HG03066 (cell line): ENCODE data around the gene SREBF1.

Experiments used
- ATAC-seq: cut with Tn5 transposase; IDR thresholded peaks from one replicate; pipeline ENCODE4 v1.9.1; 2021; ENCODE audit warnings: low read depth; ENCODE audit not compliant: unreplicated experiment

SREBF1 gene

DNA sequence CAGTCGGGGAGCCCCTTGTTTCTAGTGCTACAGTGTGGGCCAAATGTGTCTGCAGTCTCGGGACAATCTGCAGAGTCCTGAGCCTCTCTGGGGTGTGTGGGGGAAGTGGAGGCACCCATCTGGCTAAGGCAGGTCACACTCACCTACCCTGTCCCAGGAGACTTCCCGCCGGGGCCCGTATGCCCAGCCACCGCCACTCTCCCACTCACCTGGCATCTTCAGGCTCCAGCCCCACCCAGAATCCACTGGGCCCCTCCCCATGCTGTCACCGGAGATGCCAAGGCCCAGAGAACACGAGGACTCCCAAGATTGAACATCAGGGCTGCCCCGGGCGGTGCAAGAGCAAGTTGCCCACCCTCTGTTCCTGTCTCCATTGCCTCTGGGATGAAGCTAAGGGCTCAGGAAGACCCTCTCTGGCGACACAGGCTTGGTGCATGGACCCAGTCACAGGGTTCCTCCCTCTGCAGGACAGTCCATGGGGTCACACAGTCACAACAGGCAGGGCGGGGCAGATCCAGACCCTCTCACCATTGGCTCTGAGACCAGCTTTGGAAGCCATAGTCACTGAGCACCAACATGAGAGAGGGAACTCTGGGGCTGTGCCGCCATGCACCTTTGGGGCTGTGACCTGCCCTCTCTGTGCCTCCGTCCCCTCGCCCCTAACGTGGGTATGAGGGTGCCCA lies 38.1 kb downstream of the SREBF1 start:
- ATAC-seq, result no peak

DNA sequence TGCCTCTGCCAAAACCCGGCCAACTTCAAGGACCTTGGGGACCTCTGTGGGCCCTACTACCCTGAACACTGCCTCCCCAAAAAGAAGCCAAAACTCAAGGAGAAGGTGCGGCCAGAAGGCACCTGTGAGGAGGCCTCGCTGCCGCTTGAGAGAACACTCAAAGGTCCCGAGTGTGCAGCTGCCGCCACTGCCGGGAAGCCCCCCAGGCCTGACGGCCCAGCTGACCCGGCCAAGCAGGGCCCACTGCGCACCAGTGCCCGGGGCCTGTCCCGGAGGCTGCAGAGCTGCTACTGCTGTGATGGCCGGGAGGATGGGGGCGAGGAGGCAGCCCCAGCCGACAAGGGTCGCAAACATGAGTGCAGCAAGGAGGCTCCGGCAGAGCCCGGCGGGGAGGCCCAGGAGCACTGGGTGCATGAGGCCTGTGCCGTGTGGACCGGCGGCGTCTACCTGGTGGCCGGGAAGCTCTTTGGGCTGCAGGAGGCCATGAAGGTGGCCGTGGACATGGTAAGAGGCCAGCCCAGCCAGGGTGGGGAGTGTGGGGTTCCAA lies 38.7 kb downstream of the SREBF1 start:
- no peak for ATAC-seq

DNA sequence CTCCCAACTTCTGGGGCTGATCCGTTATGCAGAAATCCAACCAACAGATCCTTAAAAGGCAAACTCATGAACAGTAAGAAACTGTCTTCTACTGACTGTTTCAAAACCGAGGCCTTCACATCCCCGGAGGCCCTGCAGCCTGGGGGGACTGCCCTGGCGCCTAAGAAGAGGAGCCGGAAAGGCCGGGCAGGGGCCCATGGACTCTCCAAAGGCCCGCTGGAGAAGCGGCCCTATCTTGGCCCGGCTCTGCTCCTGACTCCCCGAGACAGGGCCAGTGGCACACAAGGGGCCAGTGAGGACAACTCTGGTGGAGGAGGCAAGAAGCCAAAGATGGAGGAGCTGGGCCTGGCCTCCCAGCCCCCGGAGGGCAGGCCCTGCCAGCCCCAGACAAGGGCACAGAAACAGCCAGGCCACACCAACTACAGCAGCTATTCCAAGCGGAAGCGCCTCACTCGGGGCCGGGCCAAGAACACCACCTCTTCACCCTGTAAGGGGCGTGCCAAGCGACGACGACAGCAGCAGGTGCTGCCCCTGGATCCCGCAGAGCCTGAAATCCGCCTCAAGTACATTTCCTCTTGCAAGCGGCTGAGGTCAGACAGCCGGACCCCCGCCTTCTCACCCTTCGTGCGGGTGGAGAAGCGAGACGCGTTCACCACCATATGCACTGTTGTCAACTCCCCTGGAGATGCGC lies 39.5 kb downstream of the SREBF1 start:
- no peak for ATAC-seq

DNA sequence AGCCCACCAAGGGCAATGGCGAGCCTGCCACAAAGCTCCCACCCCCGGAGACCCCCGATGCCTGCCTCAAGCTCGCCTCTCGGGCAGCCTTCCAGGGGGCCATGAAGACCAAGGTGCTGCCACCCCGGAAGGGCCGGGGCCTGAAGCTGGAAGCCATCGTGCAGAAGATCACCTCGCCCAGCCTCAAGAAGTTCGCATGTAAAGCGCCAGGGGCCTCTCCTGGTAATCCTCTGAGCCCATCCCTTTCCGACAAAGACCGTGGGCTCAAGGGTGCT lies 40.1 kb downstream of the SREBF1 start:
- no peak for ATAC-seq

DNA sequence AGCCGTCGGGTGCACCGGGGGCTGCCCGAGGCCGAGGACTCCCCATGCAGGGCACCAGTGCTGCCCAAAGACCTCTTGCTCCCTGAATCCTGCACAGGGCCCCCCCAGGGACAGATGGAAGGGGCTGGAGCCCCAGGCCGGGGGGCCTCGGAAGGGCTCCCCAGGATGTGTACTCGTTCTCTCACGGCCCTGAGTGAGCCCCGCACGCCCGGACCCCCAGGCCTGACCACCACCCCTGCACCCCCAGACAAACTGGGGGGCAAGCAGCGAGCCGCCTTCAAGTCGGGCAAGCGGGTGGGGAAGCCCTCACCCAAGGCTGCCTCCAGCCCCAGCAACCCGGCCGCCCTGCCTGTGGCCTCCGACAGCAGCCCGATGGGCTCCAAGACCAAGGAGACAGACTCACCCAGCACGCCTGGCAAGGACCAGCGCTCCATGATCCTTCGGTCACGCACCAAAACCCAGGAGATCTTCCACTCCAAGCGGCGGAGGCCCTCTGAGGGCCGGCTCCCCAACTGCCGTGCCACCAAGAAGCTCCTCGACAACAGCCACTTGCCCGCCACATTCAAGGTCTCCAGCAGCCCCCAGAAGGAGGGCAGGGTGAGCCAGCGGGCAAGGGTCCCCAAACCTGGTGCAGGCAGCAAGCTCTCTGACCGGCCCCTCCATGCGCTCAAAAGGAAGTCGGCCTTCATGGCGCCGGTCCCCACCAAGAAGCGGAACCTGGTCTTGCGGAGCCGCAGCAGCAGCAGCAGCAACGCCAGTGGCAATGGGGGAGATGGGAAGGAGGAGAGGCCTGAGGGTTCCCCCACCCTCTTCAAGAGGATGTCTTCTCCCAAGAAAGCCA lies 40.6 kb downstream of the SREBF1 start:
- no peak for ATAC-seq

DNA sequence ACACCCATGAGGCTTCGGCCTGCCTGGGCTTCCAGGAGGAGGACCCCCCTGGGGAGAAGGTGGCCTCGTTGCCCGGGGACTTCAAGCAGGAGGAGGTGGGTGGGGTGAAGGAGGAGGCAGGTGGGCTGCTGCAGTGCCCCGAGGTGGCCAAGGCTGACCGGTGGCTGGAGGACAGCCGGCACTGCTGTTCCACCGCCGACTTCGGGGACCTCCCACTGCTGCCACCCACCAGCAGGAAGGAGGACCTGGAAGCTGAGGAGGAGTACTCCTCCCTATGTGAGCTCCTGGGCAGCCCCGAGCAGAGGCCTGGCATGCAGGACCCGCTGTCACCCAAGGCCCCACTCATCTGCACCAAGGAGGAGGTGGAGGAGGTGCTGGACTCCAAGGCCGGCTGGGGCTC lies 41.5 kb downstream of the SREBF1 start:
- ATAC-seq, result no peak

DNA sequence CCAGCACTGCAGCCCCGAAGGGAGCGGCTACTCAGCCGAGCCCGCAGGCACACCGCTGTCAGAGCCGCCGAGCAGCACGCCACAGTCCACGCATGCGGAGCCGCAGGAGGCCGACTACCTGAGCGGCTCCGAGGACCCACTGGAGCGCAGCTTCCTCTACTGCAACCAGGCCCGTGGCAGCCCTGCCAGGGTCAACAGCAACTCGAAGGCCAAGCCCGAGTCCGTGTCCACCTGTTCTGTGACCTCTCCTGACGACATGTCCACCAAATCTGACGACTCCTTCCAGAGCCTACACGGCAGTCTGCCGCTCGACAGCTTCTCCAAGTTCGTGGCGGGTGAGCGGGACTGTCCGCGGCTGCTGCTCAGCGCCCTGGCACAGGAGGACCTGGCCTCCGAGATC lies 42.4 kb downstream of the SREBF1 start:
- ATAC-seq, result no peak

DNA sequence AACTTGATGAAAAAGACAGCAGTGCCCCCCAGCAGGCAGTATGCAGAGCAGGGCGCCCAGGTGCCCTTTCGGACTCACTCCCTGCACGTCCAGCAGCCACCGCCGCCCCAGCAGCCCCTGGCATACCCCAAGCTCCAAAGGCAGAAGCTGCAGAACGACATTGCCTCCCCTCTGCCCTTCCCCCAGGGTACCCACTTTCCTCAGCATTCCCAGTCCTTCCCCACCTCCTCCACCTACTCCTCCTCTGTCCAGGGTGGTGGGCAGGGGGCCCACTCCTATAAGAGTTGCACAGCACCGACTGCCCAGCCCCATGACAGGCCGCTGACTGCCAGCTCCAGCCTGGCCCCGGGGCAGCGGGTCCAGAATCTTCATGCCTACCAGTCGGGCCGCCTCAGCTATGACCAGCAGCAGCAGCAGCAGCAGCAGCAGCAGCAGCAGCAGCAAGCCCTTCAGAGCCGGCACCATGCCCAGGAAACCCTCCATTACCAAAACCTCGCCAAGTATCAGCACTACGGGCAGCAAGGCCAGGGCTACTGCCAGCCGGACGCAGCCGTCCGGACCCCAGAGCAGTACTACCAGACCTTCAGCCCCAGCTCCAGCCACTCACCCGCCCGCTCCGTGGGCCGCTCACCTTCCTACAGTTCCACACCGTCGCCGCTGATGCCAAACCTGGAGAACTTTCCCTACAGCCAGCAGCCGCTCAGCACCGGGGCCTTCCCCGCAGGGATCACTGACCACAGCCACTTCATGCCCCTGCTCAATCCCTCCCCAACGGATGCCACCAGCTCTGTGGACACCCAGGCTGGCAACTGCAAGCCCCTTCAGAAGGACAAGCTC lies 43.2 kb downstream of the SREBF1 start:
- ATAC-seq, result no peak

DNA sequence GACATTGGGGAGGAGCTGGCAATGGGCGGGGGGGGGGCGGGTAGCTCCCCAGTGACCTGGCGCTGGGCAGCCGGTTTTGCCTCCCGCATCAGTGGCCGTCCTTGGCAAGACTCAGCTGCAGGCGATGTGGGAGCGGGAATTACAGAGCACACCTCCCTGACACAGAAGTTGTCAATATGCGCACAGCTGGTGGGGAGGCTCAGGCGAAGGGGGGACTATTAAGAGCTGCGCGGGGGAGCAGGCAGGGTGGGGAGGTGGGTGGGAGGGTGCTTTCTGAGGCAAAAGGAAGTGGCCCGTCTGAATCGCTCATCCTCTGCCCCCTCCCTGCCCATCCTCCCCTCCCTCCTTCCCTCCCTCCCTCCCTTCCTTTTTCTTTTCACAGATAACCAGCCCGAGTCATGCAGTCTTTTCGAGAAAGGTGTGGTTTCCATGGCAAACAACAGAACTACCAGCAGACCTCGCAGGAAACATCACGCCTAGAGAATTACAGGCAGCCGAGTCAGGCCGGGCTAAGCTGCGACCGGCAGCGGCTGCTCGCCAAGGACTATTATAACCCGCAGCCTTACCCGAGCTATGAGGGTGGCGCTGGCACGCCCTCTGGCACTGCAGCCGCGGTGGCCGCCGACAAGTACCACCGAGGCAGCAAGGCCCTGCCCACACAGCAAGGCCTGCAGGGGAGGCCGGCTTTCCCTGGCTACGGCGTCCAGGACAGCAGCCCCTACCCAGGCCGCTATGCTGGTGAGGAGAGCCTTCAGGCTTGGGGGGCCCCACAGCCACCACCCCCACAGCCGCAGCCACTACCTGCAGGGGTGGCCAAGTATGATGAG lies 44.0 kb downstream of the SREBF1 start:
- no peak for ATAC-seq

DNA sequence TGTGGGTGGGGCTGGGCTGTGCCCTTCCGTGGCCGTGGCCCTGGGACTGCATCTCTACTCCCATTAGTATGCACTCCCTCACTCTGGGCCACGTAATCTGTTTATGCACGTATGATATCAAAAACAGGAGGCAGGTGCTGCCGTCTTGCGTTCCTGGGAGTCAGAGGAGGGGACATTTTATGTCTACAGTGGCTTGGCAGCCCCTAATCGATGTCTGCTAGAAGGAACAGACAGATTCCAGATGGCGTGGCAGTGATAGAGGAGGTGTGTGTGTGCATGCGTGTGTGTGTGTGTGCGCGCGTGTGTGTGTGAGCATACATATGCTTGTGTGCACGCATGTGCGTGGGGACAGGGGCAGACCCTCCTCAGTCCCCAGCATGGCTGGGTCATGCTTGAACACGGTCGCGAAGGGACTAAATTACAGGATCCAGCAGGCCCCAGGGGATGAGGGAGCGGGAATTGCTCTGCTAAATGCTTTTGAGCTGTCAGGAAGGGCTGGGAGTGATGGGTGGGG lies 44.7 kb downstream of the SREBF1 start:
- no peak for ATAC-seq

DNA sequence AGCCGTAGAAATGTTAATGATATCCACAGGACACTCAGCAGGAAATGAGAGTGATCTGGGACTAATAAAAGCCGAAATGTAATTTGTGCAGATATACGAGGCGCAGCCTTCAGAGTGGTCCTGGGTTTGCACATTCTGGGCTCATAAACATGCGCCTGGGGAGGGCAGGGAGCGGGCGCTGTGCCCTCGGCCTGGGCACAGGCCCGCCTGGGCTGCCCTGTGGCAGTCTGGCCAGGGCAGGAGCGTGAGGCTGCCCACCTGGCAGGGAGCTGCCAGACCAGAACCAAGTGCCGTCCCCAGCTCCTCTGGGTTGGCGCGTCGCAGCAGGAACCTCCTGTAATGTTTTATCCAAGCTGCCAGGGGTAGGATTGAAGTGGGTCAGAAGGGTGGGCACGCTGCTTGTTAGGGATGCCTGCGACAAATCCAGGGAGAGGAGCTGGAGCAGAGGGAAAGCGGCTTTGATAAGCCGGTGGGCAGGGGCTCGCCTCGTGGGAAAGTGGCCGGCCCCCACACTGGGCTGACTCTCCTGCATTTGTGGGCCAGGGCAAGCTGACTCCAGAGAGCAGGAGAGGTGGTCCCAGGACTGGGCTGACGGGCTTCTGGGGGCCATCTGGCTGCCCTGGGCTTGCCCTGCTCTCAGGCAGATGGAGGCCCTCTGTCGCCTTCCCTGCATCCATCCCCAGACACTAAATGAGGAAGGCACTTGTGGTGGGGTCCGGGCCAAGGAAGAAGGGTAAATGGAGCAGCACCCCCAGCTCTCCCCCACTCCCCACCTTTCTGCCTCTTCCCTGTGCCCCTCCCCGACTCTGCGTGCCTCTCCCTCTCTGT lies 45.9 kb downstream of the SREBF1 start:
- no peak for ATAC-seq

DNA sequence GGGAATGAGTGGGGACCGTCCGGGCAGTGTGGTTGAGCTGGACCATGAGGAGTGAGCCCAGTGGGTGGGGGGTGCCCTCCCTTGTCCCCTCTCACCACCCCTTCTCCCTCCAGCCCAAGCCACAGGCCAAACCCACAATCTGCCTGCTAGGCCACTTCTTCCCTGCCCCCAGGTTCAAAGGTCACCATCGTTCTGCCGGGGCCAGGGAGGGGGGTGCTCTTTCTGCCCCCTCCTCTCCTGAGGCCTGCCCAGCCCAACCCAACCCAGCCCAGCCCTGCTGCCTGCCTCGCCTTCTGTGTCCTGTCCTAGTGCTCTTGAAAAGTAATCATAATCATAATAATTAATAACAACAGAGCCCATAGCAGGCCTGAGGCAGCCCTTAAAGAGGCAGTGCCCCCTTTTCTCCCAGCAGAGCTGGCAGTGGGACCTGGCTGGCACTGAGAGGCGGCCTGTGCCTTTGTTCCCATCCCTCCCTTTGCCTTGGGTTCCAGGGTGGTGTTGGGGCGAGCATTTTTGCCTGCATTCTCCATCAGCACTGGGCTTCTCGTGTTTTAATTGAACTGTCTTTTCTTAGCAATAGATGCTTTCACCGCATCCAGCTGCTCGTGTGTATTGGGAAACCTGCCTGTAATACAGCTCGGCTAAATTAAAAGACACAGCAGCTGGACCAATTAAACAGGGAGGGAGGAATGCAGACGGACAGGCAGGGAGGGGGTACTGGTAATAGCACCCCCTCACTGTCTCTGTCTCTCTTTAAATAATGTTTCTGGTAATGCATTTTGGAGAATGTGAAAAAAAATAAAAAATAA lies 46.8 kb downstream of the SREBF1 start:
- no peak for ATAC-seq

DNA sequence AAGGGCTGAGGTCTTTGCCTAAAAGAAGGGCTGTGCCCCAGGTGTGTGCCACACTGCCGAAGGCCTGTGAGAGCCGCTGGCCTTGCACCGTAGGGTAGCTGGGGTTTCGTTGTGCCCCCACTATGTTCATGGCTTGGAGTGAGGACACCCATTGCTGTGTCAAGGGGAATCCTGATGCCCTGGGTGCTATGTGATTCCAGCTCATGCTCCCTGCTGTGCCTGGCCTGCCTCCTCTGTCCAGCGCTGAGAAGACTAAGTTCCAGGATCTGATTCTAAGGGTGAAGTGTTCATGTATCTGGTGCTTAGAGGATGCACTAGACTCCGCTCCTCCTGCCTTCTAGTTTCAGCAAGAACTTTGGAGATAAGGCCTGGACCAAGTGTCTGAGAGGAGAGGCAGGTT lies 47.4 kb downstream of the SREBF1 start:
- ATAC-seq, result no peak

DNA sequence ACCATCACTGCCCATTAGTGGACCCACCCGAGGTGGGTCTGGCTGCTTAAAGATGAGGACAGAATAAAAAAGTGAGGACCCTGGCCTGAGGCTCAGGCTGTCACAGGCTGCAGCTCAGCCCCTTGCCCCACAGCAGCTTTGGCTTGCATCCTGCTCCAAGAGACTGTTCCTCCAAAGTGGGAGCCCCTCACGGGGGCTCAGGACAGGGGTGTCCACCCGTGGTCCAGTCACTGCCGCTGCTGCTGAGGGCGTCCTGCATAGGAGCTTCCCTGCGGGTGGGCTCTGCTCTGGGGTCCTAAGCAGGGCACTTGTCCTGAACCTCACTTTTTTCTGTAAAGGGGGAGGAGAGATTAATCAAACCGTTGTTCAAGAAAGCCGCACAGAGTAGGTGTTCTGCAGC lies 47.8 kb downstream of the SREBF1 start:
- ATAC-seq, result no peak

DNA sequence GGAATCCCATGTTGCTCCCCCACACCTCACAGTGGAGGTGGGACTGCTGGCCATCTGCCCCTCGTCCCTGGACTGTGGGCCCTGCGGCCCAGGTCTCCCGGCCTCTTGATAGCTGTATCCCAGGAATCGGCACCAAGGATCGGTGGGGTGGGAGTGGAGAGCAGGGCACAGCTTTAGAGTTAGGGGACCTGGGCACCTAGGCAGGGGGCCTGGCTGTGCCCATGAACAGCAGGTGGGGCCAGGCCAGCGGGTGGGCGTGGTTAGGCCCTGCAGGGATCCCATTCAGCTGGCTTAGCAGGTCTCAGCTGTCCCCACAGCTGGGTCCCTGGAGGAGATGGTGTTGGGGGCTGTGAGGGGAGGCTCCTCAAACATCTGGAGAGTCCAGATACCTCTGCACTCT lies 49.2 kb downstream of the SREBF1 start:
- no peak for ATAC-seq

DNA sequence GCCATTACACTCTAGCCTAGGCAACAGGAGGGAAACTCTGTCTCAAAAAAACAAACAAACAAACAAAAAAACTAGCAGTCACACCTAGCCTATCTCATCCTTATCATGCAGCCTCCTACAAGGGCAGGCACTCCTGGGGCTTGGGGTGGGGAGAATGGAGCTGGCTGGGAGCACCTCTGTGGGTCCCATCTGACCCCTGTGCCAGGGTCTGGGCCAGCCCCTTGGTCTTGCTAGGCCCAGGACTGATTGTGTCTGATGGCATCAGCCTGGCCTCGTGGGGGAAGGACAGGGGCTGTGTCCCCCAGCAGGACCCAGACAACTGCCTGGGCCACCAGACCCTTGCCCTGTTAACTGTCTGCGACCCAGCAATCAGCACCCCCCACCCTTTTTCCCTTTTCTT lies 49.8 kb downstream of the SREBF1 start:
- no peak for ATAC-seq

DNA sequence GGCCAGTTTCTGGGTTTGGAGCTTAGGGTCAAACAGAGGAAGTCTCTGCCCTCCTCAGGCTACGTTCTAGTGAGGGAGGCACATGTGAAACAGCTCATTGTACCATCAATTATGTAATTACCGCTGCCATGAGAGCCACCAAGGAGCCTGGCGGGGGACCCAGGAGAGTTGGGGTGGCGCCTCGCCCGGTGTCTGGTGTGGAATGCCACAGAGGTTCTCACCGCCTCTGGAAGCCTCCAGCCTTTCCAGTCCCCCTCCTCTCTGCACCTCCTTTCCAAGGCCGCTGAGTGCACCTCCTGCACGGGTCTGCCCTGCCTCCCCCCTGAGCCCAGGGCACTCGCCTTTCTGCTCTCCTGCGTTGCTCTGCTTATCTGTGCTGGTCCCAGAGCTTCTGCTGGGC lies 51.4 kb downstream of the SREBF1 start:
- ATAC-seq, result no peak

DNA sequence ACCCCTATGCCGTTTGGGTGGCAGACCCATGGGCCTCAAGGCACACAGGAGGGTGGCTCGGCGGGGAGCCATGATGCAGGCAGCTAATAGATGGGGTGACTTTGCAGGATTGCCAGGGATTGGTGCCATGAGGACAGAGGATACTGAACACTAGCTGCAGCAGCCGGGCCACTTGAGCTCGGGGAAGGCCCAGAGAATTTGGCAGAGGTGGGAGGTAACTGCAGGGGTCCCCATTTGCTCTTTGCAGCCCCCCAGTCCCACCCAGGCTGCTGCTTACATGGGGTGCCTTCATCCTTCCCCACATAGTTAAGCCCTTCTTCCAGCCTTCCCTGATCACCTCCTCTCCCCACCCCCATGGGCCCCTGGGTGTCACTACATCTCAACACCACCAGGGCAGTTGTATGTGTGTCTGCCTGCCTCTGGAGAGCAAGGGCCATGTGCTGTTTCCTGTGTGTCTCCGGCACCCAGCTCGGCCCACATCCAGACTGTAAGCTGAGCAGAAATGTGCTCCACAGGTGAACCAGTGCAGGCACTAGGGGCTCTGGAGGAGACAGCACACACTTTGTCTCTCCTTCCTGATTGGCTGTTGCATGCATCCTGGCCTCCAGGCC lies 52.0 kb downstream of the SREBF1 start:
- ATAC-seq, result no peak
